ENCODE data around the gene FGF4. TPM values are rescaled to one million over a fixed set of nuclear protein-coding genes. Genes with fewer than 3 reads are reported as not detected.

Gene FGF4
- total RNA-seq, 1 donor from 2014 or later = not detected

DNA sequence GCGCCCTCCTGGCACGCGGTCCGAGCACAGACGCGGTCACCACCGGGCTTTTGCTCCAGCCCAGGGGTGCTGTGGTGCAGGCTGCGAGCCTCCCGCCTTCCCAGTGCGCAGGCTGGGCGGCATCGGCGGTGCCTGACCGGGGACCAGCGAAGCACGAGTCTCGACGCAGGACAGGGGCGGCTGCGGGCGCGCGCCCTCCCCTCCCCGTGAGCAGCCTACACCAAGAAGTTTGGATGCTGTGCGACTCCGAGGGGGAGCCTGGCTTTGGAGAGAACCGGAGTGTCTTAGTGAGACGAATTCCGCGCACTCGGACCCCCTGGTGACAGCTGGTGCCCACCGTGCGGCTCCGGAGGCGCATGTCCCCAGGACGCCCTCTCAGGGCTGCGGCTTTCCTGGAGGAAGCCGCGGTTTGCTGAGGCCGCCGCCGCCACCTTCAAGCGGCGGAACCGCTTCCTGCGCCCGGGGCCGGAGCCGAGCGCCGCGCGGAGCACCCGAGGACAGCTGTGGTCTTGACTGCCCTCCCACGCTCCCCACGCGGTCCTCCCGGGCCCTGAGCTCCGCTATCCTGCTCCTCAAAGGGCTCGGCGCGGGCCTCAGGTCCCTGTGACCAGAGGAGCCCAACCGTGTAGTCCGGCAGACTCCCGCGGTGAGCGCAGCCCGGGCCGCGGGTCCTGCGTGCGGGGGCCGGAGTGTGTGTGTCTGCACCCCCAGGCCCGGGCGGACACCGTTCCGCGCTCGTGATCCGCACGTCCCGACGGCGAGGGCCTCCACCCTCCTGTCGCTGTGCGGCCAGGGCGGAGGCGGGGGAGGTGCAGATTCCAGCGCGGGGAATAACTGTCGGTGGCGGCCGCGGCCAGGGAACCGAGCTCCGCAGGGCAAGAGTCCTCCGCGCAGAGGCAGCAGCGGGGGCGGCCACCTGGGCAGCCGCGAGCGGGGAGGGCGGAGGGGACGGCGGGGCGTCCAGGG lies 42.4 kb upstream of the FGF4 start:
- Mint-ChIP-seq H3K4me3 (ENCODE audit: unreplicated experiment) (no peak overlapping the region), H3K9me3 (ENCODE audit: unreplicated experiment) (no peaks in the 10 kb centered on the region), H3K27me3 (ENCODE audit: low read depth, unreplicated experiment) (peaks cover 59% of the 10 kb centered on the region), H3K27ac (ENCODE audit: unreplicated experiment) (no peak overlapping the region), H3K4me1 (ENCODE audit: low read depth, unreplicated experiment) (no peaks in the 10 kb centered on the region), H3K36me3 (ENCODE audit: low read depth, unreplicated experiment) (no peaks in the 10 kb centered on the region)
- H3K79me2 ChIP-seq (ENCODE audit: insufficient read depth, low read length) = no peaks in the 10 kb centered on the region
- H3K27ac ChIP-seq (ENCODE audit: low read depth, low read length) = no peak overlapping the region
- FAIRE-seq (no peak), DNase-seq (ENCODE audit: low read depth) (no peak)
- peaks cover 53% of the 10 kb centered on the region for H3K27me3 ChIP-seq (ENCODE audit: insufficient read depth, low read length)
- peaks cover 4% of the 10 kb centered on the region for H3K4me1 ChIP-seq (ENCODE audit: insufficient read depth, low read length)
- H3K4me2 ChIP-seq (ENCODE audit: low read length) = peak overlapping the region; percentile 65
- no peaks in the 10 kb centered on the region for H4K20me1 ChIP-seq (ENCODE audit: insufficient read depth, low read length)
- no peak overlapping the region for H3K4me3 ChIP-seq (ENCODE audit: insufficient read depth, low read depth, low read length)
- no peaks in the 10 kb centered on the region for H3K36me3 ChIP-seq (ENCODE audit: insufficient read depth, low read length)
- no peak overlapping the region for H3K9ac ChIP-seq (ENCODE audit: low read length)
- H2AFZ ChIP-seq (ENCODE audit: low read depth, low read length) = peak overlapping the region; percentile 41
- no peak for TF ChIP-seq CTCF (IDR thresholded peaks at IDR 0.05; ENCODE audit: insufficient read depth, low read depth, low read length)
- peak; percentile 87 for TF ChIP-seq EZH2 (IDR thresholded peaks at IDR 0.05; ENCODE audit: insufficient read depth, low read length)
- H3K9me3 ChIP-seq (ENCODE audit: insufficient read depth, low read depth, low read length) = no peaks in the 10 kb centered on the region

DNA sequence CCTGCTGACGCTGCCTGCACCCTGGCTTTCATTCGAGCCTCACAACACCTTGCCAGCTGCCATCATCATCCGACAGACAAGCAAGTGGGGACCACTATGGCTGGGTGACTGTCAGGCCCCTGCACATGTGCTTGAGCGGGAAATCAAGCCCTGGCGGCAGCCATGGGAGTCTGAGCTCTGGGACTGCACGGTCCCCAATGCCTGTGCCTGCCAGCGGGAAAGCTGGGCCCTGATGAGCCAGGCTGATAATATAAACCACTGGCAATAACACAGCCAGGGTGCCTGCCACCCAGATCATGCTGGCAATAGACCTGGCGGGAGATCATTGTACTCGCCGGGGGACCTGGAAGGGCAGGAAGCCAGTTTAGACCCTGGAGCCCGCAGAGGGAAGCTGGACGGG lies 41.5 kb upstream of the FGF4 start:
- H3K4me2 ChIP-seq (ENCODE audit: low read length) = no peak overlapping the region
- no peaks in the 10 kb centered on the region for H3K79me2 ChIP-seq (ENCODE audit: insufficient read depth, low read length)
- H3K4me1 ChIP-seq (ENCODE audit: insufficient read depth, low read length) = peaks cover 4% of the 10 kb centered on the region
- H3K27ac Mint-ChIP-seq (ENCODE audit: unreplicated experiment) = no peak overlapping the region
- no peaks in the 10 kb centered on the region for H4K20me1 ChIP-seq (ENCODE audit: insufficient read depth, low read length)
- H3K4me1 Mint-ChIP-seq (ENCODE audit: low read depth, unreplicated experiment) = no peaks in the 10 kb centered on the region
- DNase-seq (ENCODE audit: low read depth) (no peak), FAIRE-seq (no peak)
- H3K9me3 Mint-ChIP-seq (ENCODE audit: unreplicated experiment) = no peaks in the 10 kb centered on the region
- H3K27me3 ChIP-seq (ENCODE audit: insufficient read depth, low read length) = peaks cover 52% of the 10 kb centered on the region
- no peak for TF ChIP-seq CTCF (IDR thresholded peaks at IDR 0.05; ENCODE audit: insufficient read depth, low read depth, low read length)
- TF ChIP-seq EZH2 (IDR thresholded peaks at IDR 0.05; ENCODE audit: insufficient read depth, low read length) = no peak
- H3K36me3 ChIP-seq (ENCODE audit: insufficient read depth, low read length) = no peaks in the 10 kb centered on the region
- H2AFZ ChIP-seq (ENCODE audit: low read depth, low read length) = no peak overlapping the region
- no peak overlapping the region for H3K4me3 Mint-ChIP-seq (ENCODE audit: unreplicated experiment)
- H3K36me3 Mint-ChIP-seq (ENCODE audit: low read depth, unreplicated experiment) = no peaks in the 10 kb centered on the region
- H3K27me3 Mint-ChIP-seq (ENCODE audit: low read depth, unreplicated experiment) = peaks cover 52% of the 10 kb centered on the region
- H3K9ac ChIP-seq (ENCODE audit: low read length) = no peak overlapping the region
- H3K4me3 ChIP-seq (ENCODE audit: insufficient read depth, low read depth, low read length) = no peak overlapping the region
- no peak overlapping the region for H3K27ac ChIP-seq (ENCODE audit: low read depth, low read length)
- H3K9me3 ChIP-seq (ENCODE audit: insufficient read depth, low read depth, low read length) = no peaks in the 10 kb centered on the region

- H3K9me3 Mint-ChIP-seq (ENCODE audit: unreplicated experiment) = no peaks in the 10 kb centered on the region
- FAIRE-seq (no peak), DNase-seq (ENCODE audit: low read depth) (no peak)
- H3K4me1 Mint-ChIP-seq (ENCODE audit: low read depth, unreplicated experiment) = no peaks in the 10 kb centered on the region
- Histone ChIP-seq H2AFZ (ENCODE audit: low read depth, low read length) (no peak overlapping the region), H3K9ac (ENCODE audit: low read length) (no peak overlapping the region), H4K20me1 (ENCODE audit: insufficient read depth, low read length) (no peaks in the 10 kb centered on the region), H3K9me3 (ENCODE audit: insufficient read depth, low read depth, low read length) (no peaks in the 10 kb centered on the region), H3K27me3 (ENCODE audit: insufficient read depth, low read length) (peaks cover 48% of the 10 kb centered on the region), H3K4me2 (ENCODE audit: low read length) (no peak overlapping the region), H3K36me3 (ENCODE audit: insufficient read depth, low read length) (no peaks in the 10 kb centered on the region), H3K4me3 (ENCODE audit: insufficient read depth, low read depth, low read length) (no peak overlapping the region), H3K4me1 (ENCODE audit: insufficient read depth, low read length) (peaks cover 4% of the 10 kb centered on the region), H3K79me2 (ENCODE audit: insufficient read depth, low read length) (no peaks in the 10 kb centered on the region), H3K27ac (ENCODE audit: low read depth, low read length) (no peak overlapping the region)
- peaks cover 49% of the 10 kb centered on the region for H3K27me3 Mint-ChIP-seq (ENCODE audit: low read depth, unreplicated experiment)
- H3K27ac Mint-ChIP-seq (ENCODE audit: unreplicated experiment) = no peak overlapping the region
- H3K36me3 Mint-ChIP-seq (ENCODE audit: low read depth, unreplicated experiment) = no peaks in the 10 kb centered on the region
- H3K4me3 Mint-ChIP-seq (ENCODE audit: unreplicated experiment) = no peak overlapping the region
- no peak for TF ChIP-seq EZH2 (IDR thresholded peaks at IDR 0.05; ENCODE audit: insufficient read depth, low read length)
- no peak for TF ChIP-seq CTCF (IDR thresholded peaks at IDR 0.05; ENCODE audit: insufficient read depth, low read depth, low read length)
Measured at GRCh38 chr11:69815973-69816372, 40.8 kb upstream of the FGF4 start.

All from astrocyte (in vitro differentiated cells and primary cell).